Large intestine (tissue), 12 donors: Measurements from ENCODE around the gene ZNF562. TPM values are rescaled to one million over a fixed set of nuclear protein-coding genes. Genes with fewer than 3 reads are reported as not detected.
"Not testable (repeated sequence)": the region's sequence is repeated elsewhere in the genome, so short reads cannot be mapped to it uniquely, and the experiment has no call there.

Experiments
- DNase-seq, 2 donors: peaks; one replicate each; pipeline versions ENCODE4 v3.0.0 to v3.0.0-alpha.2; 2013
- H3K27ac ChIP-seq: one replicate; pipeline ENCODE4 v1.5.1; 2013; ENCODE audit warnings: low read length
- H3K27me3 ChIP-seq: 2 replicates; pipeline ENCODE4 v1.6.1; 2013; ENCODE audit warnings: low read length; ENCODE audit not compliant: control insufficient read depth, insufficient read depth
- H3K36me3 ChIP-seq: 2 replicates; pipeline ENCODE4 v1.6.1; 2013; ENCODE audit warnings: low read length; ENCODE audit not compliant: control insufficient read depth, insufficient read depth
- H3K4me1 ChIP-seq: one replicate; pipeline ENCODE4 v1.6.1; 2013; ENCODE audit warnings: low read length; ENCODE audit not compliant: control insufficient read depth, insufficient read depth
- H3K4me3 ChIP-seq: one replicate; pipeline ENCODE4 v1.5.1; 2013; ENCODE audit warnings: low read length
- H3K9me3 ChIP-seq: one replicate; pipeline ENCODE4 v1.6.1; 2013; ENCODE audit warnings: mild to moderate bottlenecking, low read depth, low read length, moderate library complexity; ENCODE audit not compliant: control insufficient read depth
- WGBS: methylation state at CpG from one replicate; pipeline ENCODE4 v1.1.5; 2013; ENCODE audit warnings: low lambda C conversion rate; ENCODE audit not compliant: insufficient coverage; 5-methylcytosine and 5-hydroxymethylcytosine counted together
- long read RNA-seq, 11 donors: transcript quantifications; one replicate each; lab custom pipeline, GENCODE V29; 2026
- polyA plus RNA-seq: library from polyadenylated mRNA; unstranded; fragments of 120-200 nt; gene quantifications from one replicate; pipeline ENCODE4 v1.2.1, GENCODE V29; 2013

Gene ZNF562
- 16.5 TPM for polyA plus RNA-seq
- long read RNA-seq, donor 1, result 0 reads
- long read RNA-seq, donor 2, partial matches to known transcripts, result 0 of 2 reads
- long read RNA-seq, donor 2, other reads (novel, unspliced or antisense), result 0 of 2 reads
- long read RNA-seq, donor 3, result 0 reads
- long read RNA-seq, donor 4, result 0 reads
- long read RNA-seq, donor 5, partial matches to known transcripts, result 0 of 1 reads
- long read RNA-seq, donor 5, other reads (novel, unspliced or antisense), result 0 of 1 reads
- long read RNA-seq, donor 6, result 0 reads
- long read RNA-seq, donor 7, partial matches to known transcripts, result 0 of 1 reads
- long read RNA-seq, donor 7, other reads (novel, unspliced or antisense), result 0 of 1 reads
- long read RNA-seq, donor 8, partial matches to known transcripts, result 12 of 13 reads
- long read RNA-seq, donor 8, other reads (novel, unspliced or antisense), result 0 of 13 reads
- long read RNA-seq, donor 9, partial matches to known transcripts, result 0 of 1 reads
- long read RNA-seq, donor 9, other reads (novel, unspliced or antisense), result 0 of 1 reads
- long read RNA-seq, donor 10, result 0 reads
- long read RNA-seq, donor 11, partial matches to known transcripts, result 0 of 1 reads
- long read RNA-seq, donor 11, other reads (novel, unspliced or antisense), result 0 of 1 reads

DNA sequence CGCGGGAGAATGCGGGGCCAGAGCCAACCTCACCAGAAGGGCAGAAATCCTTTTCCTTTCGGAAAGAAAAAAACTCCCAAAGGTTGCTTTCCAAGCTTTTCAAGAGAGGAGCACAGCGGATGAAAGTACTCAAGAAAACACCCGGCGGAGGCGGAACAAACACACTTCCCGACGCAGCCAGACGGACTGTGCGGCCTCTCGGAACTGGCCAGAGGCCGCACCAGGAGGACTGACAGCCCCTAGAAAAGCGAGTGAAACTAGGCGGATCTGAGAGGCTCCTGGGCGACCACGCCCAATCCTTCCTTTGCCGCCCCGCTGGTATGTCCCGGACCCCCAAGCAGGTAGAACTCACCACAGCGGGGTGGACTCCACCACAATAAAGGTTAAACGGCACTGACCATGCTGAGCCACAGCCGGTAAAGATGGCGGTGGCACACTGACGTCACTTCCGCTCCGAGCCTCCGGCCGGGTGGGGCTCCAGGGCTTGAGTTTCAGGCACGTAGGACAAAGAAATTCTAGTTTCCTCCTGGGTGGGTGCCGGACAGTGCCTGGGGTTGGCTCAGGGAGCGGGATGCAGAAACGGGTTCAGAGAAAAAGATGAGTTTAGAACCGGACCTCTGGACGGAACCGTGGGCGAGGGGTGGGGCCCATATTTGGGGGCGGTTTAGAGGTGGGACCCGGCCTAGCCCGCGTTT is at the start of gene ZNF562:
TSS of gene ZNF562 (minus strand) at position 438 of the 695 bp plus-strand sequence. CDS start 14,356 bp downstream, outside the sequence.
- Histone ChIP-seq H3K36me3 (peaks cover 12% of the 10 kb centered on the region), H3K27me3 (no peaks in the 10 kb centered on the region), H3K4me3 (peak within 1 kb of the TSS; percentile 76), H3K27ac (peak within 1 kb of the TSS; percentile 99), H3K4me1 (no peaks in the 10 kb centered on the region), H3K9me3 (peaks cover 22% of the 10 kb centered on the region)
- no CpG with 5 or more reads among the region's 42 CpGs for WGBS
- DNase-seq, result peak; percentile 89 to 97

DNA sequence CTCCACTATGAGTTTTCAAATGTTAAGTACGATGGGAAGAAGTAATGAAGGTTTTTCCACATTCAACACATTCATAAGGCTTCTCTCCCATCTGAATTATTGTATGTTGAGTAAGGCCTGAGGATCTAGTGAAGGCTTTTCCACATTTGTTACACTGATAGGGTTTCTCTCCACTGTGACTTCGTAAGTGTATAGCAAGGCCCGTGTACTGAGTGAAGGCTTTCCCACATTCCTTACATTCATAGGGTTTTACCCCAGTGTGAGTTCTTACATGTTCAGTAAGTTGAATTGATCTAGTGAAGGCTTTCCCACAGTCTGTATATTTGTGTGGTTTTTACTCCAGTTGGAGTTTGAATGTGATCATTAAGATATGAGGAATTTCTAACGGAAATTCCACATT is 49.3 kb upstream of the ZNF562 start:
- Histone ChIP-seq H3K9me3 (no peaks in the 10 kb centered on the region), H3K27ac (no peak overlapping the region), H3K27me3 (no peaks in the 10 kb centered on the region), H3K36me3 (no peaks in the 10 kb centered on the region), H3K4me3 (no peak overlapping the region), H3K4me1 (no peaks in the 10 kb centered on the region)
- no peak for DNase-seq
- WGBS, result 83% methylated on average over 1 of the region's 4 CpGs

- Histone ChIP-seq H3K4me1 (no peaks in the 10 kb centered on the region), H3K36me3 (no peaks in the 10 kb centered on the region), H3K9me3 (no peaks in the 10 kb centered on the region), H3K27ac (no peak overlapping the region), H3K4me3 (no peak overlapping the region), H3K27me3 (no peaks in the 10 kb centered on the region)
- 20% methylated on average over 2 of the region's 6 CpGs for WGBS
- no peak for DNase-seq
These were observed 47.0 kb upstream of the ZNF562 start for GRCh38 chr19:9721861-9722260.

- no peaks in the 10 kb centered on the region for H3K36me3 ChIP-seq
- WGBS, result no CpG with 5 or more reads among the region's 4 CpGs
- H3K4me1 ChIP-seq, result no peaks in the 10 kb centered on the region
- H3K9me3 ChIP-seq, result no peaks in the 10 kb centered on the region
- DNase-seq, result no peak
- H3K27me3 ChIP-seq, result no peaks in the 10 kb centered on the region
- no peak overlapping the region for H3K27ac ChIP-seq
- no peak overlapping the region for H3K4me3 ChIP-seq
These were observed 45.6 kb upstream of the ZNF562 start for GRCh38 chr19:9720541-9720940.

DNA sequence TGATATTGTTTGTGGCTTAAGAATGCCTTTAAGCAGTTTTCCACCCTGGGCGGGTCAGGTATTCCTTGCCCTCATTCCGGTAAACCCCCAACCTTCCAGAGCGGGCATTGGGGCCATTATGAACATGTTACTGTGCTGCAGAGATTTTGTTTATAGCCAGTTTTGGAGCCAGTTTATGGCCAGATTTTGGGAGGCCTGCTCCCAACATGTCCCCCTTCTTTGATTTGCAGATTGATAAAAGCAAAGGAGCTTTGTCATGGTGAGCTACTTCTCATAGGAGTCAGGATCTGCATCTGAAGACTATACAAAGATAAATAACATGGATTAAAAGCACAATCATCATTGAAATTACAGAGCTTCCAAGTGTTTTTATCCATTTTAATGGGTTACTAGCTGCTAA is 36.9 kb upstream of the ZNF562 start:
- no peak overlapping the region for H3K4me3 ChIP-seq
- H3K27ac ChIP-seq, result no peak overlapping the region
- no CpG with 5 or more reads among the region's 3 CpGs for WGBS

DNA sequence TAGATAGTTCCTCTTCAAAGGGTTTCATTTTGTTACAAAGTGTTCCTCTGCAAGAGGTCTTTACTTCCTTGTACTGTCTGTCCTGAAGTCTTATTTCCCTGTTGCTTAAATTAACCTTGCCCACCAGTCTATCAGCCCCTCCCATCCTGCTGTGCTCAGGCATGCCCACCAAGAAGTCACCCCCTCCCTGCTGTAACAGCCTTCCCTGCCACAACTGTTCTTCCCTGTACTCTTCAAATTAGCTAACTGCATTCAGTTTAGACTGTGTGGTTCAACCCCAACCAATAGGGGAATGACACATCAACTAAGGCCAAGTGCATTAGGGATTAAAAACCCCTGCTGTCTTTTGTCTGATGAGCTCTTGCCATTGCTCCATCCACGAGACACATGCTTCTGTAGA is 34.4 kb upstream of the ZNF562 start:
- no peaks in the 10 kb centered on the region for H3K36me3 ChIP-seq
- no peak for DNase-seq
- H3K4me1 ChIP-seq, result no peaks in the 10 kb centered on the region
- no peaks in the 10 kb centered on the region for H3K9me3 ChIP-seq
- no peaks in the 10 kb centered on the region for H3K27me3 ChIP-seq
- H3K4me3 ChIP-seq, result no peak overlapping the region
- WGBS, result no CpG with 5 or more reads among the region's 1 CpG
- H3K27ac ChIP-seq, result no peak overlapping the region

More for the DNA sequence above, 36.9 kb upstream of the ZNF562 start:
- Histone ChIP-seq H3K36me3 (no peaks in the 10 kb centered on the region), H3K9me3 (no peaks in the 10 kb centered on the region), H3K27me3 (no peaks in the 10 kb centered on the region), H3K4me1 (no peaks in the 10 kb centered on the region)
- DNase-seq, result no peak

DNA sequence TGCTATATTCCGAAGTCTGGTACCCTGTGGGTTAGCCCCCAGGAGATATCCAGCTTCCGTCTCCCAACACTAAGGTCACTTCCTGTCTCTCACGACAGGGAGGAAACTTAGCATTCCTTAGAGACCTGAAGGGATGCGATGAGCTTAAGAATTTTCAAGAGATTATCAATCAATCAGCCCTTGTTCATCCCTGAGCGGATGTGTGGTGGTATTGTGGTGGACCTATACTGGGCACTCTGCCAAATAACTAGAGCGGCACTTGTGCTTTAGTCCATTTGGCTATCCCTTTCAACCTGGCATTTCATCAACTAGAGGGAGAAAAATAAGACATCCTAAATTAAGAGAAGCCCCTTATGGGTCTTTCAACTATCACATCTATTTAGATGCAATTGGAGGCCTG is 30.9 kb upstream of the ZNF562 start:
- no peaks in the 10 kb centered on the region for H3K36me3 ChIP-seq
- no peaks in the 10 kb centered on the region for H3K9me3 ChIP-seq
- no peaks in the 10 kb centered on the region for H3K4me1 ChIP-seq
- WGBS, result no CpG with 5 or more reads among the region's 6 CpGs
- H3K4me3 ChIP-seq, result no peak overlapping the region
- no peak overlapping the region for H3K27ac ChIP-seq
- DNase-seq, result no peak
- H3K27me3 ChIP-seq, result no peaks in the 10 kb centered on the region

GRCh38 chr19:9702186-9702585 is 27.3 kb upstream of the ZNF562 start:
- WGBS, result 20% methylated on average over 1 of the region's 6 CpGs
- H3K36me3 ChIP-seq, result no peaks in the 10 kb centered on the region
- no peaks in the 10 kb centered on the region for H3K27me3 ChIP-seq
- no peak for DNase-seq
- no peaks in the 10 kb centered on the region for H3K4me1 ChIP-seq
- peaks cover 5% of the 10 kb centered on the region for H3K9me3 ChIP-seq
- no peak overlapping the region for H3K27ac ChIP-seq
- no peak overlapping the region for H3K4me3 ChIP-seq

GRCh38 chr19:9700229-9700981 is 25.5 kb upstream of the ZNF562 start:
- DNase-seq, result no peak
- peaks cover 5% of the 10 kb centered on the region for H3K9me3 ChIP-seq
- no CpG with 5 or more reads among the region's 22 CpGs for WGBS
- no peaks in the 10 kb centered on the region for H3K36me3 ChIP-seq
- H3K27me3 ChIP-seq, result no peaks in the 10 kb centered on the region
- no peak overlapping the region for H3K27ac ChIP-seq
- no peaks in the 10 kb centered on the region for H3K4me1 ChIP-seq
- H3K4me3 ChIP-seq, result no peak overlapping the region

DNA sequence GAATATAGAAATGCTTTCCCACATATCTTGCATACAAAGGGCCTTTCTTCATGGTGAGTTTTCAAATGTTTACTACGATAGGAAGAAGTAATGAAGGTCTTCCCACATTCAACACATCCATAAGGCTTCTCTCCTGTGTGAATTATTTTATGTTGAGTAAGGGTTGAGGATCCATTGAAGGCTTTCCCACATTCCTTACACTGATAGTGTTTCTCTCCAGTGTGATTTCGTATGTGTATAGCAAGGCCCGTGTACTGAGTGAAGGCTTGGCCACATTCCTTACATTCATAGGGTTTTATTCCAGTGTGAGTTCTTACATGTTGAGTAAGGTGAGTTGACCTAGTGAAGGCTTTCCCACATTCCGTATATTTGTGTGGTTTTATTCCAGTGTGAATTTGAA is 15.4 kb upstream of the ZNF562 start:
- not testable (repeated sequence) for H3K27ac ChIP-seq, H3K4me1 ChIP-seq, H3K4me3 ChIP-seq, H3K9me3 ChIP-seq, DNase-seq, H3K27me3 ChIP-seq, H3K36me3 ChIP-seq
- WGBS, result no CpG with 5 or more reads among the region's 4 CpGs
